H9 (cell line): ENCODE data around the gene STK35. TPM values are rescaled to one million over a fixed set of nuclear protein-coding genes. Genes with fewer than 3 reads are reported as not detected.

ENCODE experiments used
- DNase-seq: peaks from one replicate; pipeline ENCODE4 v3.0.0-alpha.2; 2017
- H2AFZ ChIP-seq: one replicate; pipeline ENCODE4 v1.6.1; 2013; ENCODE audit warnings: mild to moderate bottlenecking, low read length, control low read depth, moderate library complexity
- H2AK5ac ChIP-seq: 2 replicates; pipeline ENCODE4 v1.6.1; 2013; ENCODE audit warnings: low read length, control low read depth, mixed read lengths; ENCODE audit not compliant: insufficient read length
- H2BK120ac ChIP-seq: one replicate; pipeline ENCODE4 v1.6.1; 2013; ENCODE audit warnings: low read depth, mild to moderate bottlenecking, low read length, control low read depth, inconsistent platforms; ENCODE audit not compliant: poor library complexity, severe bottlenecking
- H2BK12ac ChIP-seq: 2 replicates; pipeline ENCODE4 v1.6.1; 2013; ENCODE audit warnings: low read length, control low read depth, mixed read lengths, low read depth; ENCODE audit not compliant: insufficient read length
- H2BK15ac ChIP-seq: 2 replicates; pipeline ENCODE4 v1.6.1; 2013; ENCODE audit warnings: low read depth, low read length, control low read depth
- H2BK20ac ChIP-seq: one replicate; pipeline ENCODE4 v1.6.1; 2013; ENCODE audit warnings: low read depth, mild to moderate bottlenecking, low read length, control low read depth, inconsistent platforms; ENCODE audit not compliant: poor library complexity, severe bottlenecking
- H2BK5ac ChIP-seq: 2 replicates; pipeline ENCODE4 v1.6.1; 2013; ENCODE audit warnings: low read length, control low read depth, mixed read lengths; ENCODE audit not compliant: insufficient read length
- H3K14ac ChIP-seq: 2 replicates; pipeline ENCODE4 v1.6.1; 2013; ENCODE audit warnings: low read length, control low read depth; ENCODE audit not compliant: insufficient read depth
- H3K18ac ChIP-seq: 2 replicates; pipeline ENCODE4 v1.6.1; 2013; ENCODE audit warnings: low read depth, mild to moderate bottlenecking, mixed read lengths, low read length, control low read depth; ENCODE audit not compliant: insufficient read length
- H3K23ac ChIP-seq: 2 replicates; pipeline ENCODE4 v1.6.1; 2013; ENCODE audit warnings: low read length, control low read depth, mixed read lengths, low read depth; ENCODE audit not compliant: insufficient read length
- H3K23me2 ChIP-seq: 2 replicates; pipeline ENCODE4 v1.6.1; 2013; ENCODE audit warnings: low read depth, mild to moderate bottlenecking, mixed read lengths, low read length, control low read depth; ENCODE audit not compliant: insufficient read length, poor library complexity, severe bottlenecking
- H3K27ac ChIP-seq: 2 replicates; pipeline ENCODE4 v1.5.1; 2013; ENCODE audit warnings: low read length, control low read depth, mixed read lengths, low read depth; ENCODE audit not compliant: insufficient read length
- H3K27me3 ChIP-seq: 2 replicates; pipeline ENCODE4 v1.6.1; 2013; ENCODE audit warnings: low read length, control low read depth, inconsistent platforms; ENCODE audit not compliant: insufficient read depth
- H3K4ac ChIP-seq: 2 replicates; pipeline ENCODE4 v1.6.1; 2013; ENCODE audit warnings: low read depth, mild to moderate bottlenecking, control low read depth, inconsistent platforms, low read length, moderate library complexity
- H3K4me1 ChIP-seq: 2 replicates; pipeline ENCODE4 v1.6.1; 2013; ENCODE audit warnings: low read length, control low read depth, inconsistent platforms; ENCODE audit not compliant: insufficient read depth
- H3K4me2 ChIP-seq: 2 replicates; pipeline ENCODE4 v1.6.1; 2013; ENCODE audit warnings: low read length, control low read depth, mixed read lengths; ENCODE audit not compliant: insufficient read length, insufficient read depth
- H3K56ac ChIP-seq: 2 replicates; pipeline ENCODE4 v1.6.1; 2013; ENCODE audit warnings: low read depth, mild to moderate bottlenecking, mixed read lengths, low read length, control low read depth; ENCODE audit not compliant: insufficient read length
- H3K79me1 ChIP-seq: 2 replicates; pipeline ENCODE4 v1.6.1; 2013; ENCODE audit warnings: low read depth, mild to moderate bottlenecking, moderate library complexity, low read length, control low read depth, inconsistent platforms; ENCODE audit not compliant: insufficient read depth, poor library complexity, severe bottlenecking
- H3K79me2 ChIP-seq: 2 replicates; pipeline ENCODE4 v1.6.1; 2013; ENCODE audit warnings: low read length, control low read depth, inconsistent platforms; ENCODE audit not compliant: insufficient read depth
- H3K9ac ChIP-seq: 2 replicates; pipeline ENCODE4 v1.6.1; 2013; ENCODE audit warnings: low read length, control low read depth, mixed read lengths; ENCODE audit not compliant: insufficient read length; ENCODE audit errors: extremely low read depth
- H3K9me3 ChIP-seq: one replicate; pipeline ENCODE4 v1.6.1; 2013; ENCODE audit warnings: low read depth, low read length, inconsistent platforms; ENCODE audit not compliant: control insufficient read depth
- H3T11ph ChIP-seq: one replicate; pipeline ENCODE4 v1.6.1; 2013; ENCODE audit warnings: mild to moderate bottlenecking, low read length, control low read depth, inconsistent platforms
- H4K20me1 ChIP-seq: one replicate; pipeline ENCODE4 v1.6.1; 2013; ENCODE audit not compliant: control insufficient read depth, insufficient read length, insufficient read depth
- H4K5ac ChIP-seq: 2 replicates; pipeline ENCODE4 v1.6.1; 2013; ENCODE audit warnings: low read depth, mild to moderate bottlenecking, mixed read lengths, low read length, control low read depth; ENCODE audit not compliant: insufficient read length
- H4K8ac ChIP-seq: replicated peaks from 2 replicates; pipeline ENCODE4 v1.6.1; 2013; ENCODE audit warnings: low read length, control low read depth, mixed read lengths, low read depth; ENCODE audit not compliant: insufficient read length
- H4K91ac ChIP-seq: 2 replicates; pipeline ENCODE4 v1.6.1; 2013; ENCODE audit warnings: low read depth, mild to moderate bottlenecking, moderate library complexity, mixed read lengths, low read length, control low read depth; ENCODE audit not compliant: insufficient read length
- H3K27ac Mint-ChIP-seq, 3 experiments: 2 replicates in 2 of 3; 3 replicates in 1 of 3; pipeline ENCODE4 v1.8.0; 2020 to 2021; ENCODE audit warnings: mixed read lengths in 3 of 3, mild to moderate bottlenecking in 1 of 3, moderate library complexity in 1 of 3
- H3K27me3 Mint-ChIP-seq: 2 replicates; pipeline ENCODE4 v1.8.0; 2021; ENCODE audit warnings: low read depth, mild to moderate bottlenecking, moderate library complexity, mixed read lengths
- H3K36me3 Mint-ChIP-seq, 3 experiments: 2 replicates in 2 of 3; 3 replicates in 1 of 3; pipeline ENCODE4 v1.8.0; 2020 to 2021; ENCODE audit warnings: low read depth in 3 of 3, mixed read lengths in 3 of 3; ENCODE audit not compliant: insufficient read depth in 1 of 3
- H3K4me1 Mint-ChIP-seq, 2 experiments: 2 replicates each; pipeline ENCODE4 v1.8.0; 2020; ENCODE audit warnings: mixed read lengths in 2 of 2
- H3K4me3 Mint-ChIP-seq, 2 experiments: 2 replicates in 1 of 2; 3 replicates in 1 of 2; pipeline ENCODE4 v1.8.0; 2020 to 2021; ENCODE audit warnings: mild to moderate bottlenecking in 2 of 2, mixed read lengths in 2 of 2, moderate library complexity in 1 of 2
- H3K9me3 Mint-ChIP-seq, 2 experiments: 2 replicates in 1 of 2; 3 replicates in 1 of 2; pipeline ENCODE4 v1.8.0; 2020; ENCODE audit warnings: mild to moderate bottlenecking in 2 of 2, mixed read lengths in 2 of 2, moderate library complexity in 1 of 2
- CTCF ChIP-seq: fragments of 200-600 bp; sonication (generic); conservative IDR thresholded peaks from 3 replicates; pipeline ENCODE4 v1.8.0; 2021; ENCODE audit warnings: antibody characterized with exemption, mild to moderate bottlenecking
- WGBS: extraction: QIAGEN DNeasy Blood & Tissue Kit; methylation state at CpG from one replicate; pipeline ENCODE4 v1.1.7; 2013; ENCODE audit warnings: missing lambda C conversion rate, low lambda C conversion rate, mixed read lengths; ENCODE audit not compliant: insufficient read length; ENCODE audit errors: extremely low coverage; 5-methylcytosine and 5-hydroxymethylcytosine counted together
- total RNA-seq: library from RNA; stranded (reverse); gene quantifications from 2 replicates; pipeline ENCODE4 v1.2.1, GENCODE V29; 2021

The STK35 gene
- total RNA-seq, 1 experiment from 2014 or later: 66.2 TPM

GRCh38 chr20:2084703-2085102 lies 16.9 kb upstream of the STK35 start:
- H3K14ac ChIP-seq: no peak overlapping the region
- no peak overlapping the region for H2BK15ac ChIP-seq
- H3K27ac ChIP-seq: no peak overlapping the region
- H3K18ac ChIP-seq: no peak overlapping the region
- no CpG with 5 or more reads among the region's 5 CpGs for WGBS
- no peaks in the 10 kb centered on the region for H4K20me1 ChIP-seq
- Mint-ChIP-seq H3K36me3 (peaks cover 0 to under 1% (median 0%) of the 10 kb centered on the region in 3 experiments; a peak in 1 of 7 replicates), H3K4me3 (no peak overlapping the region; a peak in 1 of 5 replicates), H3K27ac (no peak overlapping the region), H3K9me3 (no peaks in the 10 kb centered on the region; a peak in 1 of 5 replicates), H3K4me1 (peaks cover 31 to 32% of the 10 kb centered on the region in 2 experiments), H3K27me3 (peaks cover 17% of the 10 kb centered on the region)
- H2BK5ac ChIP-seq: no peak overlapping the region
- no peak overlapping the region for H2BK120ac ChIP-seq
- H4K91ac ChIP-seq: no peak overlapping the region
- no peaks in the 10 kb centered on the region for H3K79me2 ChIP-seq
- H3K4ac ChIP-seq: no peak overlapping the region
- TF ChIP-seq CTCF: no peak
- H3K4me1 ChIP-seq: peaks cover 3% of the 10 kb centered on the region; the same call in 1 of the 2 replicates
- H3K4me2 ChIP-seq: no peak overlapping the region
- no peaks in the 10 kb centered on the region for H3K79me1 ChIP-seq
- H4K8ac ChIP-seq: no peak overlapping the region
- no peak overlapping the region for H3T11ph ChIP-seq
- H2AK5ac ChIP-seq: no peak overlapping the region
- H2BK12ac ChIP-seq: no peak overlapping the region
- H2BK20ac ChIP-seq: no peak overlapping the region
- no peak for DNase-seq
- no peak overlapping the region for H4K5ac ChIP-seq
- no peak overlapping the region for H3K23ac ChIP-seq
- no peak overlapping the region for H3K9ac ChIP-seq
- no peak overlapping the region for H2AFZ ChIP-seq
- H3K23me2 ChIP-seq: no peaks in the 10 kb centered on the region
- H3K9me3 ChIP-seq: no peaks in the 10 kb centered on the region
- no peak overlapping the region for H3K56ac ChIP-seq
- no peaks in the 10 kb centered on the region for H3K27me3 ChIP-seq
